ENCODE measurements around the gene DHX58. TPM values are rescaled to one million over a fixed set of nuclear protein-coding genes. Genes with fewer than 3 reads are reported as not detected.
A peak's percentile ranks its signal among the peaks of the same experiment; 100 is the strongest.
"Not testable (repeated sequence)": the region's sequence is repeated elsewhere in the genome, so short reads cannot be mapped to it uniquely, and the experiment has no call there.

The DHX58 gene
- total RNA-seq, 2 experiments from 2014 or later, result 10.3 to 19.4 TPM

DNA sequence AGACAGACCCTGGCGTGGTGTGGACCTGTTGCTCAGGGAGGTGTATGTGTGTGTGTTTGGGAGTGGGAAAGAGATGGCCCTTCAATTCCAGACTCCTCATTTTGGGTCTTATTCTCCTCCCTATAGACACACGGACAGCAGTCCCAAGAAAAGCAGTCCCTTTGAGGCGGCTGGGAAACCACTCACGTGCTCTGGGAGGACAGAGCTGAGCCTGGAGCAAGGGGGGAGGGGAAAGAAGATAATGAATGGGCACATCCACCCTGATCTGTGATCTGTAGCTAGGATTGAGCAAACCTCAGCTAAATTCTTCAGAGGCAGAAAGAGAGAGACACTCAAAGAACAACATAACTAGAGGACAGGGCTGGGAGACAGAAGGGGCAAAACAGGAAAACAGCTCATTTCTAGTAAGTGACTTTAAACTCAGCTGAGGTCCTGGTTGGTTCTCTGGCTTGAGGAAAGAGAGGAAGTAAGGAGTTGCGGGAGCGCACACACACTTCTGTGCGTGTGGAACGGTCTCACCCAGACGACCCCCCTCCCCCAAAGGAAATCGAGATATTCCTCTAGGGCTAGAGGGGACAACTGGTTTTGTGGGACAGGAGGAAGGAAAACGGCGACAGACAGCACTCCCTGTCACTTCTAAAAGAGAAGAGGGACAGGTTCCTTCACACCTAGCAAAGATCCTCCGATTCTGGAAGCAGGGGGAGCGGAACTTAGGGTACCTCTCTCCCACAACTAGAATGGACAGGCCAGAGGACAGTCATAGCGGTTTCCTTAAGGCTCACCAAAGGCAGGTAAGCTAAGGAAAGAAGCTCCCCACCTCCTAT lies 41.6 kb upstream of the DHX58 start:
- CTCF ChIA-PET (ENCODE audit: unreplicated experiment), result interaction anchor here (0.6 to 1.0 kb wide), 2 partner anchors 82 to 794 kb away, joined by 3 read pairs; no protein-coding TSS in a partner anchor
- peaks cover 12% of the 10 kb centered on the region; the same call in 1 of the 2 replicates for H4K20me1 ChIP-seq (ENCODE audit: insufficient read depth, low read length)
- no peaks in the 10 kb centered on the region for H3K9me2 ChIP-seq (ENCODE audit: insufficient read depth, low read length)
- TF ChIP-seq CTCF (conservative IDR thresholded peaks at IDR 0.05; ENCODE audit: low read length), result no peak
- no peak for TF ChIP-seq EZH2phosphoT487 (IDR thresholded peaks at IDR 0.05; ENCODE audit: borderline replicate concordance, low read depth, low read length)
- H3K36me3 ChIP-seq (ENCODE audit: insufficient read depth, low read length), result peaks cover 8% of the 10 kb centered on the region; the same call in 1 of the 2 replicates
- H2AFZ ChIP-seq (ENCODE audit: low read length), result no peak overlapping the region; the same call in 1 of the 2 replicates
- intact Hi-C loops (cut with micrococcal nuclease; ENCODE audit: unreplicated experiment), result no loop called here
- peak overlapping the region; percentile 27 for H3K27ac ChIP-seq (ENCODE audit: low read depth, low read length, poor library complexity, severe bottlenecking)
- BruUV-seq (replicated peaks), result TSS peak; percentile 70
- peaks cover 41% of the 10 kb centered on the region for H3K79me2 ChIP-seq (ENCODE audit: insufficient read depth, low read depth, low read length)
- peaks cover 15% of the 10 kb centered on the region for H3K4me1 ChIP-seq (ENCODE audit: insufficient read depth, low read length, poor library complexity, severe bottlenecking)
- H3K4me3 ChIP-seq (ENCODE audit: low read depth, low read length, poor library complexity, severe bottlenecking), result peak overlapping the region; percentile 98
- H3K9me3 ChIP-seq (ENCODE audit: low read length), result no peaks in the 10 kb centered on the region
- no peak for DNase-seq (ENCODE audit: low spot score)
- POLR2A ChIA-PET, result interaction anchor here (1.0 to 1.4 kb wide), 3 partner anchors 20 to 27 kb away, joined by 3 to 6 read pairs (median 3); no protein-coding TSS in a partner anchor
- peak overlapping the region; percentile 98 for H3K4me2 ChIP-seq (ENCODE audit: low read length)

DNA sequence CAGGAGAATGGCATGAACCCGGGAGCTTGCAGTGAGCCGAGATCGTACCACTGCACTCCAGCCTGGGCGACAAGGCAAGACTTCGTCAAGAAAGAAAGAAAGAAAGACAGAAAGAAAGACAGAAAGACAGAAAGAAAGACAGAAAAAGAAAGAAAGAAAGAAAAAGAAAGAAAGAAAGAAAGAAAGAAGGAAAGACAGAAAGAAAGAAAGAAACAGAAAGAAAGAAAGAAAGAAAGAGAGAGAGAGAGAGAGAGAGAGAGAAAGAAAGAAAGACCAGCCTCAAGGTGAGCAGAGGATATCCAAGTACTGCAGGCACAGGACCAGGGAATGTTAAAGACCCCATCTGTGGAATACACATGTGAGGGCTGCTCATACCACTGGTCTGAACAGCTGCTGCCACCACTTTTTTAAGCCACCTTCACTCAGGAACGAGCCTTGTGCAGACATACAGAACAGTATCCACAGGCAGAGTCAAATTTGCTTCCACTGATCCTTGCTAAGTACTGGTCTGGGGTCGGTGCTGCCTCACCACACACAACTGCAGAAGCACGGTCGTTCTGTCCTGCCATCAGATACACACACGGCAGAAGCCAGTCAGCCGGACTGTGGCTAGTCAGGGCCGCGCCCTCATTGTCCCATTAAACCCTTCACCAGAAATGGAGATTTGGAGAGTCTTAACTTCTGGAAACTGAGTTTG lies 34.5 kb upstream of the DHX58 start:
- H3K9me2 ChIP-seq (ENCODE audit: insufficient read depth, low read length), result no peaks in the 10 kb centered on the region
- H4K20me1 ChIP-seq (ENCODE audit: insufficient read depth, low read length), result no peaks in the 10 kb centered on the region
- no TSS peak for BruUV-seq (replicated peaks)
- H3K4me2 ChIP-seq (ENCODE audit: low read length), result no peak overlapping the region
- H3K9me3 ChIP-seq (ENCODE audit: low read length), result no peaks in the 10 kb centered on the region
- peaks cover 56% of the 10 kb centered on the region for H3K36me3 ChIP-seq (ENCODE audit: insufficient read depth, low read length)
- DNase-seq (ENCODE audit: low spot score), result no peak
- peaks cover 33% of the 10 kb centered on the region; the same call in 1 of the 2 replicates for H3K79me2 ChIP-seq (ENCODE audit: insufficient read depth, low read depth, low read length)
- peaks cover 18% of the 10 kb centered on the region for H3K4me1 ChIP-seq (ENCODE audit: insufficient read depth, low read length, poor library complexity, severe bottlenecking)
- no peak for TF ChIP-seq EZH2phosphoT487 (IDR thresholded peaks at IDR 0.05; ENCODE audit: borderline replicate concordance, low read depth, low read length)
- no peak overlapping the region for H3K27ac ChIP-seq (ENCODE audit: low read depth, low read length, poor library complexity, severe bottlenecking)
- H3K4me3 ChIP-seq (ENCODE audit: low read depth, low read length, poor library complexity, severe bottlenecking), result no peak overlapping the region
- H2AFZ ChIP-seq (ENCODE audit: low read length), result no peak overlapping the region
- ChIA-PET CTCF (ENCODE audit: unreplicated experiment) (no interaction called here), POLR2A (no interaction called here)
- intact Hi-C loops (cut with micrococcal nuclease; ENCODE audit: unreplicated experiment), result no loop called here

GRCh38 chr17:42143138-42143537 lies 30.6 kb upstream of the DHX58 start:
- intact Hi-C loops (cut with micrococcal nuclease; ENCODE audit: unreplicated experiment); H3K9me2 ChIP-seq (ENCODE audit: insufficient read depth, low read length); CTCF ChIA-PET (ENCODE audit: unreplicated experiment); H4K20me1 ChIP-seq (ENCODE audit: insufficient read depth, low read length); H2AFZ ChIP-seq (ENCODE audit: low read length); BruUV-seq (replicated peaks); H3K4me3 ChIP-seq (ENCODE audit: low read depth, low read length, poor library complexity, severe bottlenecking); DNase-seq (ENCODE audit: low spot score); H3K9me3 ChIP-seq (ENCODE audit: low read length): not testable (repeated sequence)
- H3K79me2 ChIP-seq (ENCODE audit: insufficient read depth, low read depth, low read length), result peaks cover 24% of the 10 kb centered on the region; the same call in 1 of the 2 replicates
- H3K27ac ChIP-seq (ENCODE audit: low read depth, low read length, poor library complexity, severe bottlenecking), result peak overlapping the region; percentile 16
- peaks cover 57% of the 10 kb centered on the region for H3K36me3 ChIP-seq (ENCODE audit: insufficient read depth, low read length)
- H3K4me2 ChIP-seq (ENCODE audit: low read length), result peak overlapping the region; percentile 39
- H3K4me1 ChIP-seq (ENCODE audit: insufficient read depth, low read length, poor library complexity, severe bottlenecking), result peaks cover 22% of the 10 kb centered on the region
- POLR2A ChIA-PET, result interaction anchor here (0.5 to 1.6 kb wide), 2 partner anchors 10 to 398 kb away, joined by 3 read pairs; no protein-coding TSS in a partner anchor
